Measurements from ENCODE around the gene MTRR. TPM values are rescaled to one million over a fixed set of nuclear protein-coding genes. Genes with fewer than 3 reads are reported as not detected.

MTRR gene
- total RNA-seq, 2 experiments from 2014 or later: 51.9 to 72.6 TPM

DNA sequence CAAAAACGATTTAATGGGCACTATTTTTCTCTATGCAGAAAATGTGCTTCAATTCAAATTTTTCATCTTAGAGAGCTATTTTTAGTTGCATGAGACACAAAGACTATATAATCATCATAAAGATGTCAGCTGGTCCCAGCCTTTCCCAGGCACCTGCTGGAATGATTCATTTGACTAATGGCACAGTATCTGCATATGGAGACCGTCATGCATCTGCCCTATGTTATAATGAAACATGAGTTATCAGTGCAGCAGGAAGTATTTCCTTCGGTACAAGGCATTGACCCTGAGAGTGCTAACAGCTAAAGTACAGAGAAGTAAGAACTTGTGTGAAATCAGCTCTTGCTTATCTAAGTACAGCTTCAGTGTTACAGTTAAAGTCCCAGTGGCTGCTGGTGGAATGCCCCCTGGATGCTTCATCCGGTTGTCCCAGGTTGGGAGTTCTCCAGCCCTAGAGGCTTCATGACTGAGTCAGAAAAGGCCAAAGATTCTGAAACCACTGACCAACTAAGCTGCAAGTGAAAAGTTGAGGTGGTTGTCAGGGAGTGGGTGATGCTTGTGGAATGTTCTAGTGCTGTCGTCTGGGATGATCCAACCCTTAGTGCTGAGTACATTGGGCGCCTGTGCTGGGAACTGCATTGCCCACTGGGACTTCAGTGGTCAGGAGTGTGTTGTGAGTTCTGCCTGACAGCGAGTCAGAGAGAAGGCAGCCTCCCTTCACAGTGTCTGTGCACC, 57.2 kb downstream of the MTRR start:
- H3K9me2 ChIP-seq (ENCODE audit: insufficient read depth, low read length): no peaks in the 10 kb centered on the region
- no peak overlapping the region for H2AFZ ChIP-seq (ENCODE audit: low read length)
- H3K9me3 ChIP-seq (ENCODE audit: low read length): no peaks in the 10 kb centered on the region
- H3K4me1 ChIP-seq (ENCODE audit: insufficient read depth, low read length, poor library complexity, severe bottlenecking): no peaks in the 10 kb centered on the region
- no peak overlapping the region for H3K4me2 ChIP-seq (ENCODE audit: low read length)
- no peak overlapping the region for H3K27ac ChIP-seq (ENCODE audit: low read depth, low read length, poor library complexity, severe bottlenecking)
- H3K36me3 ChIP-seq (ENCODE audit: insufficient read depth, low read length): no peaks in the 10 kb centered on the region
- no peaks in the 10 kb centered on the region for H3K79me2 ChIP-seq (ENCODE audit: insufficient read depth, low read depth, low read length)
- no peak for DNase-seq (ENCODE audit: low spot score)
- H3K4me3 ChIP-seq (ENCODE audit: low read depth, low read length, poor library complexity, severe bottlenecking): no peak overlapping the region
- ChIA-PET CTCF (ENCODE audit: unreplicated experiment) (no interaction called here), POLR2A (no interaction called here)
- BruUV-seq (replicated peaks): no TSS peak
- no peaks in the 10 kb centered on the region for H4K20me1 ChIP-seq (ENCODE audit: insufficient read depth, low read length)
- intact Hi-C loops (cut with micrococcal nuclease; ENCODE audit: unreplicated experiment): loop anchor here (5.0 to 10.0 kb wide), 3 partner anchors 259 to 1281 kb away; no protein-coding TSS in a partner anchor
- TF ChIP-seq, protein P1, sequence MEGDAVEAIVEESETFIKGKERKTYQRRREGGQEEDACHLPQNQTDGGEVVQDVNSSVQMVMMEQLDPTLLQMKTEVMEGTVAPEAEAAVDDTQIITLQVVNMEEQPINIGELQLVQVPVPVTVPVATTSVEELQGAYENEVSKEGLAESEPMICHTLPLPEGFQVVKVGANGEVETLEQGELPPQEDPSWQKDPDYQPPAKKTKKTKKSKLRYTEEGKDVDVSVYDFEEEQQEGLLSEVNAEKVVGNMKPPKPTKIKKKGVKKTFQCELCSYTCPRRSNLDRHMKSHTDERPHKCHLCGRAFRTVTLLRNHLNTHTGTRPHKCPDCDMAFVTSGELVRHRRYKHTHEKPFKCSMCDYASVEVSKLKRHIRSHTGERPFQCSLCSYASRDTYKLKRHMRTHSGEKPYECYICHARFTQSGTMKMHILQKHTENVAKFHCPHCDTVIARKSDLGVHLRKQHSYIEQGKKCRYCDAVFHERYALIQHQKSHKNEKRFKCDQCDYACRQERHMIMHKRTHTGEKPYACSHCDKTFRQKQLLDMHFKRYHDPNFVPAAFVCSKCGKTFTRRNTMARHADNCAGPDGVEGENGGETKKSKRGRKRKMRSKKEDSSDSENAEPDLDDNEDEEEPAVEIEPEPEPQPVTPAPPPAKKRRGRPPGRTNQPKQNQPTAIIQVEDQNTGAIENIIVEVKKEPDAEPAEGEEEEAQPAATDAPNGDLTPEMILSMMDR (conservative IDR thresholded peaks at IDR 0.05; ENCODE audit: low read length): no peak
- TF ChIP-seq EZH2phosphoT487 (IDR thresholded peaks at IDR 0.05; ENCODE audit: borderline replicate concordance, low read depth, low read length): no peak

DNA sequence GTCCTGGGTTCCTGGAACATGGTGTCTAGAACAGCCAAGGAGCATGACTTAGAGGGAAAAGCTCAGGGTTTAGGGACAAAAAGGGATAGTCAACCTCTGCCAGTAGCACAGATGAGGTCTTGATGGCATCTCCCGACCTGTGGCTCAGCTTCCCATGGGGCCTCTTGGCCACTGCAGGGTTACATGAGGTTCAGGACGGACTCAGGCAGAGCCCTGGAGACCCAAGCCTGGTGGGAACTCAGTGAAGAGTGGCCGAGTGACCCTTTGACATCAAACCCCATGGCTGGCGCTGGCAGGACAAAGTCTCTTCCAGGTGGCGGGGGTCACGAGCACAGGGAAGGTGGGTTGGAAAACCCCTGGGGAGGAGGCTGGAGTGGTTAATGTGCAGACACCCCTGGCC, 57.8 kb downstream of the MTRR start:
- ChIA-PET POLR2A (no interaction called here), CTCF (ENCODE audit: unreplicated experiment) (no interaction called here)

More for the DNA sequence above, 57.8 kb downstream of the MTRR start:
- H3K9me2 ChIP-seq (ENCODE audit: insufficient read depth, low read length): no peaks in the 10 kb centered on the region
- H3K4me3 ChIP-seq (ENCODE audit: low read depth, low read length, poor library complexity, severe bottlenecking): no peak overlapping the region
- H2AFZ ChIP-seq (ENCODE audit: low read length): no peak overlapping the region
- BruUV-seq (replicated peaks): no TSS peak
- no peaks in the 10 kb centered on the region for H3K9me3 ChIP-seq (ENCODE audit: low read length)
- H3K4me1 ChIP-seq (ENCODE audit: insufficient read depth, low read length, poor library complexity, severe bottlenecking): no peaks in the 10 kb centered on the region
- no peak overlapping the region for H3K27ac ChIP-seq (ENCODE audit: low read depth, low read length, poor library complexity, severe bottlenecking)
- no peak for DNase-seq (ENCODE audit: low spot score)
- TF ChIP-seq EZH2phosphoT487 (IDR thresholded peaks at IDR 0.05; ENCODE audit: borderline replicate concordance, low read depth, low read length): no peak
- TF ChIP-seq, protein P1 (conservative IDR thresholded peaks at IDR 0.05; ENCODE audit: low read length): no peak
- H3K4me2 ChIP-seq (ENCODE audit: low read length): no peak overlapping the region
- no peaks in the 10 kb centered on the region for H3K36me3 ChIP-seq (ENCODE audit: insufficient read depth, low read length)
- no peaks in the 10 kb centered on the region for H4K20me1 ChIP-seq (ENCODE audit: insufficient read depth, low read length)
- no peaks in the 10 kb centered on the region for H3K79me2 ChIP-seq (ENCODE audit: insufficient read depth, low read depth, low read length)
- intact Hi-C loops (cut with micrococcal nuclease; ENCODE audit: unreplicated experiment): loop anchor here (5.0 to 10.0 kb wide), 3 partner anchors 258 to 1281 kb away; no protein-coding TSS in a partner anchor
